RWPE2 (cell line): Measurements from ENCODE around the gene SLC25A30.
"Not testable (repeated sequence)": the region's sequence is repeated elsewhere in the genome, so short reads cannot be mapped to it uniquely, and the experiment has no call there.

Experiments
- ATAC-seq: fragments of 200-7000 bp; cut with Tn5 transposase; 3 replicates; pipeline ENCODE4 v1.9.1; 2021; ENCODE audit warnings: low read depth
- DNase-seq: peaks from one replicate; pipeline ENCODE4 v3.0.0-alpha.2; 2020; ENCODE audit warnings: low spot score
- H3K27ac ChIP-seq: fragments of 450-650 bp; 2 replicates; pipeline ENCODE4 v1.5.1; 2017; ENCODE audit warnings: mild to moderate bottlenecking; ENCODE audit not compliant: poor library complexity, severe bottlenecking
- H3K27me3 ChIP-seq: fragments of 250-450 bp; sonication (Bioruptor Pico); 2 replicates; pipeline ENCODE4 v1.5.1; 2021; ENCODE audit warnings: mild to moderate bottlenecking, moderate library complexity; ENCODE audit not compliant: insufficient read depth, poor library complexity, severe bottlenecking
- H3K36me3 ChIP-seq: fragments of 250-450 bp; sonication (Bioruptor Pico); 2 replicates; pipeline ENCODE4 v1.5.1; 2020; ENCODE audit warnings: low read depth, mild to moderate bottlenecking, moderate library complexity
- H3K4me1 ChIP-seq: fragments of 250-450 bp; sonication (Bioruptor Pico); 2 replicates; pipeline ENCODE4 v1.5.1; 2021; ENCODE audit warnings: mild to moderate bottlenecking, moderate library complexity; ENCODE audit not compliant: insufficient read depth, poor library complexity, severe bottlenecking
- H3K4me3 ChIP-seq: fragments of 250-450 bp; sonication (Bioruptor Pico); 2 replicates; pipeline ENCODE4 v1.5.1; 2021; ENCODE audit warnings: mild to moderate bottlenecking, moderate library complexity; ENCODE audit not compliant: severe bottlenecking
- H3K9me3 ChIP-seq: fragments of 250-450 bp; sonication (Bioruptor Pico); 2 replicates; pipeline ENCODE4 v1.5.1; 2021; ENCODE audit warnings: mild to moderate bottlenecking, moderate library complexity; ENCODE audit not compliant: severe bottlenecking
- TF ChIP-seq, protein P1 (sequence below): fragments of 450-650 bp; IDR thresholded peaks from one replicate; pipeline ENCODE4 v1.5.1; 2017; ENCODE audit warnings: mild to moderate bottlenecking, moderate library complexity; ENCODE audit not compliant: poor library complexity, severe bottlenecking

SLC25A30 gene

DNA sequence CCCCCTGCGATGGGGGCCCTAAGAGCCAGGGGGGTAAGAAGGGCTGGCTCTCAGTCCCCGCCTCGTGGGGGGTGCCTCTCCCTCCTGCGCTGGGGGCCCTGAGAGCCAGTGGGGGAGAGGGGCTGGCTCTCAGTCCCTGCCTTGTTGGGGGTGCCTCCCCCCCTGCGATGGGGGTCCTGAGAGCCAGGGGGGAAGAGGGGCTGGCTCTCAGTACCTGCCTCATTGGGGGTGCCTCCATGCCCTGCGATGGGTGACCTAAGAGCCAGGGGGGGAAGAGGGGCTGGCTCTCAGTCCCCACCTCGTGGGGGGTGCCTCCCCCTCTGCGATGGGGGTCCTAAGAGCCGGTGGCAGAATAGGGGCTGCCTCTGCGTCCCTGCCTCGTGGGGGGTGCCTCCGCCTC is 40.9 kb downstream of the SLC25A30 start:
- ATAC-seq, DNase-seq, H3K4me1 ChIP-seq, H3K27me3 ChIP-seq, H3K4me3 ChIP-seq, H3K9me3 ChIP-seq, H3K27ac ChIP-seq, H3K36me3 ChIP-seq: not testable (repeated sequence)

DNA sequence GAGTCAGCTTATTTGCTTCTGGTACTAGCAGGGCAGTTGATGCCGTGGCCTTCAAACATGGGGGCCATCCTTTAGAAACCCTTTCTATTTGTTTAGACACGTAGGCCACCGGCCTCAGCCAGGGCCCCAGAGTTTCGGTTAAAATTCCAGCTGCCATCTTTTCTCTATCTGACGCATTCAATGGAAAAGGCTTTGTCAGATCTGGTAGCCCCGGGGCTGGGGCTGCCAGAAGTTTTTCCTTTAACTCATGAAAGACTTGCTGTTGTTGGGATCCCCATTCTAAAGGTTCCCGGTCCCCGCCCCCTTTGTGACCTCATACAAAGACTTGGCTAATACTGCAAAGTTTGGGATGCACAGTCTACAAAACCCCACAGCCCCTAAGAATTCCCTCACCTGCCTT is 41.5 kb downstream of the SLC25A30 start:
- H3K4me1 ChIP-seq, H3K27me3 ChIP-seq, H3K36me3 ChIP-seq, H3K27ac ChIP-seq, ATAC-seq, H3K4me3 ChIP-seq, H3K9me3 ChIP-seq, DNase-seq: not testable (repeated sequence)

DNA sequence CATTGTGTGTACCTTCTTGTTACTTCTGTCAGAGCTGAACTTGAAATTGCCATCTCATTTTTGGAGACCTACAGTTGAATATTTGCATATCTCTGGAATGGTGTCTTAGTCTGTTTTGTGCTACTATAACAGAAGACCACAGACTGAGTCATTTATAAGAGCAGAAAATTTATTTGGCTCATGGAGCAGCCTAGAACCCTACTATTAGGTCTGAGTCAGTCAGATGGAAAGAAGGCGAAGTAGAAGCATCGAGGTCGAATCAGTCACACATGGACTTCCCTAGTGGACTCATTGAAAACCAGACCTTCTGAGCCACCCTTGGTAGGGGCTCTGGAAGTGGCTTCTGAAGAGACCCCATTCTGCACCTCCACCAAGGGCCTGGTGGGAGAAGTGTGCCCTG is 43.3 kb downstream of the SLC25A30 start:
- TF ChIP-seq, protein P1, sequence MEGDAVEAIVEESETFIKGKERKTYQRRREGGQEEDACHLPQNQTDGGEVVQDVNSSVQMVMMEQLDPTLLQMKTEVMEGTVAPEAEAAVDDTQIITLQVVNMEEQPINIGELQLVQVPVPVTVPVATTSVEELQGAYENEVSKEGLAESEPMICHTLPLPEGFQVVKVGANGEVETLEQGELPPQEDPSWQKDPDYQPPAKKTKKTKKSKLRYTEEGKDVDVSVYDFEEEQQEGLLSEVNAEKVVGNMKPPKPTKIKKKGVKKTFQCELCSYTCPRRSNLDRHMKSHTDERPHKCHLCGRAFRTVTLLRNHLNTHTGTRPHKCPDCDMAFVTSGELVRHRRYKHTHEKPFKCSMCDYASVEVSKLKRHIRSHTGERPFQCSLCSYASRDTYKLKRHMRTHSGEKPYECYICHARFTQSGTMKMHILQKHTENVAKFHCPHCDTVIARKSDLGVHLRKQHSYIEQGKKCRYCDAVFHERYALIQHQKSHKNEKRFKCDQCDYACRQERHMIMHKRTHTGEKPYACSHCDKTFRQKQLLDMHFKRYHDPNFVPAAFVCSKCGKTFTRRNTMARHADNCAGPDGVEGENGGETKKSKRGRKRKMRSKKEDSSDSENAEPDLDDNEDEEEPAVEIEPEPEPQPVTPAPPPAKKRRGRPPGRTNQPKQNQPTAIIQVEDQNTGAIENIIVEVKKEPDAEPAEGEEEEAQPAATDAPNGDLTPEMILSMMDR = no peak
- no peaks in the 10 kb centered on the region for H3K27me3 ChIP-seq
- no peaks in the 10 kb centered on the region for H3K4me1 ChIP-seq
- ATAC-seq = no peak
- DNase-seq = no peak
- H3K36me3 ChIP-seq = 0 out of 2 replicates have a peak, but pooled peaks cover 5% of the 10 kb centered on the region
- no peak overlapping the region for H3K4me3 ChIP-seq
- H3K9me3 ChIP-seq = no peaks in the 10 kb centered on the region
- H3K27ac ChIP-seq = no peak overlapping the region

DNA sequence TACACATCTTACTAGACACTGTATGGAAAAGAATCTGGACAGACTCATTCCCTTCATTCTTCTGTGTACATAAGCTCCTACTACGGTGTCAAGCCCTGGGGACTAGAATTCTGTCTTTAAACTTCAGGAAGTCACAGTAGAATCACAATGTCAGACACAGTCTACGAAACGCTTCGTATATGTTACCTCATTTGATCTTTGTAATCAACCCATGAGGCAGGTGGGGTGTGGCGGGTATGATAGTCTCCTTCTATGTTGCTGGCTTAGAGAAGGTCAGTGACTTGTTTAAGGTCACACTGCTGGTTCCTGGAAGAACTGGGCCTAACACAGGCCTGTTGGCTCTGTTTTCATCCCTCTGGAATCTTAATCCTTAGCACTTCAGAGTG is 45.0 kb downstream of the SLC25A30 start:
- no peak overlapping the region for H3K4me3 ChIP-seq
- no peak for ATAC-seq
- H3K9me3 ChIP-seq = no peaks in the 10 kb centered on the region
- 0 out of 2 replicates have a peak, but pooled peaks cover 10% of the 10 kb centered on the region for H3K36me3 ChIP-seq
- H3K27ac ChIP-seq = no peak overlapping the region
- peaks cover 13% of the 10 kb centered on the region for H3K4me1 ChIP-seq
- DNase-seq = no peak
- TF ChIP-seq, protein P1 = no peak
- H3K27me3 ChIP-seq = no peaks in the 10 kb centered on the region

DNA sequence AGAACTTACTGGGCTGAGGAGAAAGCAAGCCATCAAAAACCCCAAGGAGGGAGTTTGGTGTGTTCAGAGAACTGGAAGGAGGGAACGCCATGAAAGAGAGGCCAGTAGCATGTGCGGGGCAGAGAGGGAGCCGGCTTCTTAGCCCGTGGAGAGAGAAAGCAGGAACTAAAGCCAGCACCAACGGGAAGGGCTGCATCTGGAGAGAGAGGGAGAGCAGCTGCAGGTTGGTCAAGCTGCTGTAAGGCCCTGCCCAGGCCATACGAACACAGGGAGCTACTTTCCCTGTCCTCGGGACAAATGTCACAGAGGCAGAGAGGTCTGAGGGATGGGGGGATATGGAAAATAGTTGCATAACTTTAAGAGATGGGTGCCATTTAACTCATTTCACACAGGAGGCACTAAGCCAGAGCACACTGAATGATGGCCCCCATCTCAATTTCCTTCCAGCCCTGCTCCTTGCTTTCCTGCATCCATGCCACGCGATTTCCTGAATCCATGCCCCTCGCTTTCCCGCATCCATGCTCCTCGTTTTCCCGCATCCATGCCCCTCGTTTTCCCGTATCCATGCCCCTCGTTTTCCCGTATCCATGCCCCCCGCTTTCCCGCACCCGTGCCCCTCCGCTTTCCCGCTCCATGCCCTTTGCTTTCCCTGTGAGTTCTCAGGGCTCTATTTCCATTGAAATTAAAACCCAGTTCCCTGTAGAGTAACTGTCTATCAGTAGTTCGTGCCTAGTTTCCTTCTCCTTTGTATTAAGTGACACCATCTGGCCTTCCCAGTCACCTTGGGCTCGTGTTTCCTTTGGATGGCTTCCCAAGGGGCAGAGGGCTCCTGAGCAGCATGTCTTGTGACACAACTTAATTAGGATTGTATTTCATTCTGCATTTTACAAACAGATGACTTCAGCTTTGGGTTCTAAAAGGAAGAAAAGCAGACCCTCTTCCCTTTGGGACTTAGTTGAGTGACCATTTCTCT is 45.7 kb downstream of the SLC25A30 start:
- Histone ChIP-seq H3K4me3 (no peak overlapping the region), H3K4me1 (peaks cover 20% of the 10 kb centered on the region)
- no peak for DNase-seq

More for the DNA sequence above, 45.7 kb downstream of the SLC25A30 start:
- no peak overlapping the region for H3K27ac ChIP-seq
- H3K27me3 ChIP-seq = no peaks in the 10 kb centered on the region
- H3K36me3 ChIP-seq = 0 out of 2 replicates have a peak, but pooled peaks cover 10% of the 10 kb centered on the region
- no peak for ATAC-seq
- TF ChIP-seq, protein P1 = no peak
- no peaks in the 10 kb centered on the region for H3K9me3 ChIP-seq
